ENCODE data around the gene FIBP. TPM values are rescaled to one million over a fixed set of nuclear protein-coding genes. Genes with fewer than 3 reads are reported as not detected.

Gene FIBP
- total RNA-seq, 2 donors from 2014 or later = 50.9 to 82.8 TPM

GRCh38 chr11:65900899-65901180 is 12.6 kb upstream of the FIBP start:
- no peaks in the 10 kb centered on the region for H3K27me3 ChIP-seq
- H3K27ac ChIP-seq = peak overlapping the region; percentile 62 to 72
- no peaks in the 10 kb centered on the region for H3K9me3 ChIP-seq
- H3K4me3 ChIP-seq = peak overlapping the region; percentile 53 to 59
- H3K36me3 ChIP-seq = no peaks in the 10 kb centered on the region
- no peak for DNase-seq (ENCODE audit: low spot score)
- peaks cover 0 to 14% of the 10 kb centered on the region in 2 donors for H3K4me1 ChIP-seq
- no peak for TF ChIP-seq CTCF (IDR thresholded peaks at IDR 0.05)

- DNase-seq (ENCODE audit: low spot score) = peak; percentile 94
- no peaks in the 10 kb centered on the region for H3K27me3 ChIP-seq
- no peaks in the 10 kb centered on the region for H3K9me3 ChIP-seq
- H3K4me1 ChIP-seq = peaks cover 0 to 14% of the 10 kb centered on the region in 2 donors
- peak within 1 kb of the TSS; percentile 62 to 72 for H3K27ac ChIP-seq
- TF ChIP-seq CTCF (IDR thresholded peaks at IDR 0.05) = no peak
- no peaks in the 10 kb centered on the region for H3K36me3 ChIP-seq
- H3K4me3 ChIP-seq = peak within 1 kb of the TSS; percentile 53 to 59
Measured at GRCh38 chr11:65900125-65900898, 12.0 kb upstream of the FIBP start, which contains the start of gene FOSL1. TSS of gene FOSL1 (minus strand) at chr11:65900388. CDS start at chr11:65900339, 49 bp downstream.

- no peak for TF ChIP-seq CTCF (IDR thresholded peaks at IDR 0.05)
- H3K9me3 ChIP-seq = no peaks in the 10 kb centered on the region
Measured at GRCh38 chr11:65899356-65900124, 11.3 kb upstream of the FIBP start.

GRCh38 chr11:65898656-65899355 is 10.5 kb upstream of the FIBP start:
- TF ChIP-seq CTCF (IDR thresholded peaks at IDR 0.05) = no peak
- DNase-seq (ENCODE audit: low spot score) = no peak
- no peaks in the 10 kb centered on the region for H3K36me3 ChIP-seq
- peak overlapping the region in 1 of 2 donors; percentile 62 for H3K27ac ChIP-seq
- H3K4me1 ChIP-seq = peaks cover 0 to 23% of the 10 kb centered on the region in 2 donors
- no peaks in the 10 kb centered on the region for H3K9me3 ChIP-seq
- H3K4me3 ChIP-seq = peak overlapping the region; percentile 53 to 59
- H3K27me3 ChIP-seq = no peaks in the 10 kb centered on the region

More at GRCh38 chr11:65899356-65900124, 11.3 kb upstream of the FIBP start:
- H3K27ac ChIP-seq = peak overlapping the region; percentile 62 to 72
- no peaks in the 10 kb centered on the region for H3K36me3 ChIP-seq
- H3K4me3 ChIP-seq = peak overlapping the region; percentile 53 to 59
- peak; percentile 82 for DNase-seq (ENCODE audit: low spot score)
- H3K27me3 ChIP-seq = no peaks in the 10 kb centered on the region
- H3K4me1 ChIP-seq = peaks cover 0 to 16% of the 10 kb centered on the region in 2 donors

- Histone ChIP-seq H3K36me3 (no peaks in the 10 kb centered on the region), H3K4me3 (no peak overlapping the region), H3K27ac (no peak overlapping the region), H3K4me1 (peaks cover 0 to 40% of the 10 kb centered on the region in 2 donors), H3K27me3 (no peaks in the 10 kb centered on the region), H3K9me3 (no peaks in the 10 kb centered on the region)
- no peak for TF ChIP-seq CTCF (IDR thresholded peaks at IDR 0.05)
- no peak for DNase-seq (ENCODE audit: low spot score)
Measured at GRCh38 chr11:65897020-65897471, 8.8 kb upstream of the FIBP start.

Measured in right atrium auricular region (tissue), 2 donors.